Activated T-helper 9 cell treated with anti-CD3 and anti-CD28 coated beads, Interleukin-2, amount 50 U/mL, for 16 hours (primary cell): ENCODE measurements around the gene EIF2AK3.
"Not testable (repeated sequence)": the region's sequence is repeated elsewhere in the genome, so short reads cannot be mapped to it uniquely, and the experiment has no call there.

Source experiments
- DNase-seq: peaks from one replicate; pipeline ENCODE4 v3.0.0-alpha.2; 2020; ENCODE audit warnings: low read depth

The EIF2AK3 gene

DNA sequence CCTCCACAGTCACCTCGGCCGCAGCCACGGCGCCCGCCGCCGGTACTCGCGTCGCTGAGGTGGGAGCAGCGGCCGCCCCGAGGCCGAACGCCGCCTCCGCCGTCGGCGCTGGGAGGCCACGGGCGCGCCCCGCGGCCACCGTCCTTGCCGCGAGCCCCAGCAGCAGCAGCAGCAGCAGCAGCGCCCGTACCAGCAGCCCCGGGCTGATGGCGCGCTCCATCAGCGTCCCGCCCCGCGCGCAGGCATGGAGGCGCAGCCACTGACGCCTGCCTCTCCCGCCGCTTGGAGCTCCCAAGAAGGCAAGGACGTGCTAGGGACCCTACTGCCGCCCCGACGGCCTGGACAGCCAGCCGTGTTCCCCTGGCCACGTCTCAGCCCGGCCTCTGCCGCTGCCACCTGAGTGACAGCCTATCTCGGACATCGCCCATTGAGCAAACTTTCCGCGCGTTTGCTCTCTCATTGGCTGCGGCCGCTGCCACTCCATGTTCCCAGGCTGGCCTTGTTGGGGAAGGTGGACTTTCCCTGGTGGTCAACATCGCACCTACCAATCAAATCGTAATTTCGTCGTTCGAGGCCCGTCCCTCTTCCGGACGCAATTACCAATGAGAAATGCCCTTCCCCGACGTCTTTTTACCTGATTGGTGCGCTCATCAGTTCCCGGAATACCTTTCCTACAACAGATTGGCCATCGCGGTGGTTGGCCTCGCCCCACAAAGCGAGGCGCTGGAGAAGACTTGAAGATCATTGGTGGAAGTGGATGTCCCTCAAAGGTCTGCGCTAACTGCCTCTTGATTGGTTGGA, at the start of gene EIF2AK3:
Gene EIF2AK3 (minus strand): TSS at position 410 of the 801 bp plus-strand sequence. CDS start 190 bp downstream, at position 220.
- peak; percentile 89 for DNase-seq

DNA sequence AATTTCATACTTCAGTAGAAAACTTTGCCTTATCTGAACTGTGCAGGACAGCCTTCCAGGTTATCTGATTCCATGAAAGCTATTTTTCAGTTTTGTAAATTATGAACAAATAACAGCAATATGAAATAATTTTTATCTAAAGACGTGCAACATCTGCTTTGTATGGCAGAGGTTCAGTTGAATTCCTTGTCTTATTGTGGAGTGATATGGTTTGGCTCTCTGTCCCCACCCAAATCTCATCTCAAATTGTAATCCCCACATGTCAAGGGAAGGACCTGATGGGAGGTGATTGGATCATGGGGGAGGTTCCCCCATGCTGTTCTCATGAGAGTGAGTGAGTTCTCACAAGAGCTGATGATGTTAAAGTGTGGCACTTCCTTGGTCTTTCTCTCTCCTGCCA, 46.1 kb upstream of the EIF2AK3 start:
- DNase-seq, result no peak

- no peak for DNase-seq
These were observed 44.6 kb upstream of the EIF2AK3 start for GRCh38 chr2:88671786-88672427.

DNA sequence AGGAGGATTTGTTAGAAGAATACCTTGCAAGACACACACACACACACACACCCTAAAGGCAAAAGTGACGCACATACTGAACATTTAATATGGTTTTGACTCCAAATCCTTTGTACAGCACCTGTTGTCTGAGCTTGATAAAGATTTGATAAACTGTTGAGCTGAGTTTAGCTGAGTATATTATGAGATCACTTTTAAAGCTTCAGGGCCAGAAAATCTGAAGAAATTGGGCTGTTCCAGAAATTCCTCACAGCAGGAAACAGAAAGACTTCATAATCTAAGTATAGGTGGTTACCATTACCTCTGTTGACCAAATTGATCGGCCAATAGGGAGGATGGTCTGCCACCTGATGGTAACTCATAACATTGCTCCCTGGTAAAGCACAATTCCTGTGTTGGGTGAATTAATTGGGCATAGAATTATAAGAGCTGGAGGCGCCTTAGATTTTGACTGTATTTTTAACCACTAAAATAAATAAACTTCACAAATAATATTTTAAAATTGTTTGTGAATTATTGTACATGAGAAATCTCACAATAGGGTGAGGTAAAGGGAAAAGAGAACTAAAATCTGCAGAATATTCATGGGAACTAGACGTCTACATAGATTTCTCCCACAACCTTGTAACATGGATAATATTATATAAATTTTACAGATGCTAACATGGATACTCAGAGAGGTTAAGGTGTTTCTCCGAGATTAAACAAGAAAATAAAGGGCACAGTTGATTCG, 42.4 kb upstream of the EIF2AK3 start:
- no peak for DNase-seq

- no peak for DNase-seq
These were observed 41.6 kb upstream of the EIF2AK3 start for GRCh38 chr2:88668862-88669261.

DNA sequence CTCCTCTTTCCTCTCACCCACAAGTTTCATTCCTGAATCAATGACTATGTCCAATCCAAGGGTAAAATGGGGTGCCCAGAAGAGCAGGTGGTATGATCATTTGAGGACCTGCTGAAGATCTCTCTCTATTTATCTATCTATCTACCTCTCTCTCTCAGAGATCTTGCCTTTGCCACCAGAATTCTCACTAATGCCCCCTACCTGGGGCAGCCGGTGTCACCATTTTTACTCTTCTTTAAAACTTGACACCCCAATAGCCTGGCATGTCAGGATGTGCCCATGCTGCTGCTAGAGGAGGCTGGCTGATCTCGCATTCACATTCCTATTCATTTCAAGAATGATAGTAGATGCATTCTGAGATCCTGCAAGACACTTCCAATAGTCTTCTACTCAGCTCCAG, 40.0 kb upstream of the EIF2AK3 start:
- DNase-seq, result no peak

- DNase-seq, result no peak
These were observed 39.3 kb upstream of the EIF2AK3 start for GRCh38 chr2:88666576-88666975.

- DNase-seq, result no peak
These were observed 33.4 kb upstream of the EIF2AK3 start for GRCh38 chr2:88660622-88661021.

GRCh38 chr2:88659538-88659915, 32.3 kb upstream of the EIF2AK3 start:
- no peak for DNase-seq

- DNase-seq, result no peak
These were observed 31.7 kb upstream of the EIF2AK3 start for GRCh38 chr2:88658881-88659537.

DNA sequence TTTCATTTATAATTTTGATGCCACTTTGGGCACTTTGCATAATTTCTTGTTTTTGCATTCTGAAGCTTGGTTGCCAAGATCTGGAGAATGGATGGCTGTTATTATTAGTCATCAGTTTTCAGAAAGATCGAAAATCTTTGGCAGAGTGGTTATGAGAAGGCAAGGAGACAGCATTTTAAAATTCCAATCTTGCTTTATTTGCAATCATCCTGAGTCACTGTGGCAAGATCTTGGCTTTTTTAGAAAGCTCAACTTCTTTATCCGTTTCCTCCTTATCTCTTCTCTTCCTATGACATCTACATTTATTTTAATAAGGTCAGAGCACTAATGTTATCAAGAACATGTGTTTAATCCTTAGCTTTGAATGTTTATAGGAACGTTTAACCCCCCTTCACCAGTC, 31.1 kb upstream of the EIF2AK3 start:
- DNase-seq, result no peak

DNA sequence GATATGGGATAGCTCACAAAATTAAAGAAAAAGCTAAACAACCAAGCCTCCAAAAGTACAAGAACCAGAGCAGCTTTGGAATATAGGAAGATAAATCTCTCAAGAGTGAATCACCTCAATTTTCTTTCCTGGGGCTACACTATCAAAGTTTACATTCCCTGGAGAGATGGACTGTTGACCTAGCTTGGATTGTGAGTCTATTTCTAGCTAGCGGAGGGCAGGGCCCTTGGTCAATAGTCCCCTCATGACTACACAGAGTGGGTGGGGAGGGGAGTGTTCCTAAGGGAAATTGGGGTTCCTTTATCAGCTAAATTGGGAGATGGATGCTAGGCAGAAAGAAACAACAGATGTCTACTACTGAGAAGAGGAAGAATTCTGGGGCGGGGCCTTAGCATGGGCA, 29.9 kb upstream of the EIF2AK3 start:
- no peak for DNase-seq

DNA sequence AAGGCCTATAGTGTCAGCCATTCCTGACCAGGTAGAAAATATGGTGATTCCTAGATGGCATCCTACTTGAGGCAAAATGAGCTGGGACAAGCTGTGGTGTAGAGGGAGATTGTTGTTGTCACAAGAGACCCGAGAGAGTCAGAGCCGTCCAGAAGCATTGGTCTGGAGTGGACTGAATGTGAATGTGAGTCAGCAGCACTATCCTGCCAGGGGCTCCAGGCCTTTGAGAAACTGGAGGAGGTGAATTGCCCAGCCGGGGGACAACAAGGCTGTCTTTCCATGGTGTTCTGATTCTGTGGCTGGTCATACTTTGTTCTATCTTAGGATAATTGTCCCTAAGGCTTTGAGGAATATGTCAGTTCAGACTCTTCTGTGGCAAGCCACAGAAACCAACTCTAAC, 29.4 kb upstream of the EIF2AK3 start:
- DNase-seq, result no peak

- no peak for DNase-seq
These were observed 27.4 kb upstream of the EIF2AK3 start for GRCh38 chr2:88654714-88655113.

DNA sequence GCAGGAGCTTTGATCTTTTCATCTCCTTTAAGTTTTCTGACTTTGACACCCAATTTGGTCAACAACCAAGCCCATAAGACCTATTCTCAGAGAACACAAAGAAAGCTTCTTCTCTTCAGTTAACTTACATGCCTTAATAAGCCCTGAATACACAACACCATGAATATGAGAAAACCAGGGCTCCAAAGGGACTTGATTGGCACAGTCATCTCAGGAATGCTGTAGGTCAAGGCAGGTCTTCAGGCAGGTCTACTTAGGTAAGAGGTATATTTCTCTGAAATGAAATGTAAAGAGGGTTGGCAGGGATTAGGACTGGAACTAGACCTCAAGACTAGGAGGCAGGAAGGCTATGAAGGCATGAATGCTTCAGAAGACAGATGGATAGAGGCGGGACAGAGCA, 24.4 kb upstream of the EIF2AK3 start:
- no peak for DNase-seq

DNA sequence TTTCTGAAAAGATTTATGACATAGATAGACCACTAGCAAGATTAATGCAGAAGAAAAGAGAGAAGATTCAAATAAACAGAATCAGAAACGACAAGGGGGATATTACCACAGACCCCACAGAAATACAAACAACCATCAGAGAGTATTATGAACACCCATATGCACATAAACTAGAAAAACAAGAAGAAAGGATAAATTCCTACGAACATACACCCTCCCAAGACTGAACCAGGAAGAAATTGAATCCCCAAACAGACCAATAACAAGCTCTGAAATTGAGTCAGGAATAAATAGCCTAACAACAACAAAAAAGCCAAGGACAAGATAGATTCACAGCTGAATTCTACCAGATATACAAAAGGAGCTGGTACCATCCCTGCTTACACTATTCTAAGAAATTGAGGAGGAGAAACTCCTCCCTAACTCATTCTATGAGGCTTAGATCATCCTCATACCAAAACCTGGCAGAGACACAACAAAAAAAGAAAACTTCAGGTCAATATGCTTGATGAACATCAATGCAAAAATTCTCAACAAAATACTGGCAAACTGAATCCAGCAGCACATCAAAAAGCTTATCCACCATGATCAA, 18.1 kb upstream of the EIF2AK3 start:
- DNase-seq, result not testable (repeated sequence)

GRCh38 chr2:88642278-88642677, 15.0 kb upstream of the EIF2AK3 start:
- DNase-seq, result no peak

GRCh38 chr2:88641330-88641729, 14.1 kb upstream of the EIF2AK3 start:
- DNase-seq, result no peak

DNA sequence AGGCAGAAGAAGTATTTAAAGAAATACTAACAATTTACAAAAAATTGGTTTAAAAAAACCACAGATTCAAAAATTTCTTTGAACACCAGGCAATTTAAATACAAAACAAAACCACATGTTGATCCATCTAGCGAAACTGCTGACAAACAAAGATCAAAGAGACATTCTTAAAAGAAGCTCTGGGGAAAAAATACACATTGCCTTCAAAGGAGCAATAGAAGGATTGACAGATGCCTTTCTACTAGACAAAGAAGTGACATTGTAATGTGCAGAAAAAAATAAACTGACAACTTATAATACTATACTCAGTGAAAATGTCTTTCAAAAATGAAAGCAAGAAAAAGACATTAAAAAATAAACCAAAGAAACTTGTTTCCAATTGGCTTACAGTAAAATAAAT, 12.6 kb upstream of the EIF2AK3 start:
- DNase-seq, result no peak

DNA sequence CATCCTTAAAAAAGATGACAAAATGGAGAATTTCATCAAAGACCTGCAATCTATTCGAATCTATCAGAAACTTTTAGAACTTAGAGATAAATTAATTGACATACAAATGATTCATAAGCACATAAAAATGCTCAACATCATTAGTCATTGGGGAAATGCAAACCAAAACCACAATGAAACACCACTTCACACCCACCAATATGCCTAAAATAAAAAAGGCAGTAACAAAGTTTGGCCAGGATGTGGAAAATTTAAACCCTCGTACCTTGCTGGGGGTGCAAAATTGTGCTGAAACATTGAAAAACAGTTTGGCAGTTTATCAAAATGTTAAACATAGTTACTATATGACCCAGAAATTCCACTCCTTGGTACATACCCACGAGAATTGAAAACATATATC, 11.5 kb upstream of the EIF2AK3 start:
- DNase-seq, result peak; percentile 6

GRCh38 chr2:88638123-88638650, 10.9 kb upstream of the EIF2AK3 start:
- no peak for DNase-seq

GRCh38 chr2:88637464-88637863, 10.2 kb upstream of the EIF2AK3 start:
- no peak for DNase-seq
